Peyer's patch (tissue), 4 donors: ENCODE results near the gene RBBP8.

Experiments used
- CTCF ChIP-seq, 6 experiments: fragments of 450-650 bp in 4 of 6; fragments of 200-600 bp in 2 of 6; sonication (generic) in 1 of 6; IDR thresholded peaks; one replicate each; pipeline ENCODE4 v1.5.1; 2017 to 2019; ENCODE audit warnings: antibody characterized with exemption in 6 of 6, mild to moderate bottlenecking in 3 of 6, moderate library complexity in 1 of 6
- POLR2A ChIP-seq, 2 donors: fragments of 450-650 bp; IDR thresholded peaks; one replicate each; pipeline ENCODE4 v1.5.1; 2017; ENCODE audit warnings: antibody characterized with exemption in 2 of 2, mild to moderate bottlenecking in 2 of 2, moderate library complexity in 2 of 2

- TF ChIP-seq CTCF (IDR thresholded peaks at IDR 0.05) (no peak), POLR2A (IDR thresholded peaks at IDR 0.05) (no peak)
Observed at GRCh38 chr18:23056315-23056714, 123.2 kb downstream of the RBBP8 start.
